Measurements from ENCODE around the gene MAMDC4.

GRCh38 chr9:136865768-136866103, 13.6 kb downstream of the MAMDC4 start:
- TF ChIP-seq CTCF (IDR thresholded peaks at IDR 0.05) (no peak), POLR2A (IDR thresholded peaks at IDR 0.05) (no peak)
